ENCODE measurements around the gene LIM2. TPM values are rescaled to one million over a fixed set of nuclear protein-coding genes. Genes with fewer than 3 reads are reported as not detected.
"Not testable (repeated sequence)": the region's sequence is repeated elsewhere in the genome, so short reads cannot be mapped to it uniquely, and the experiment has no call there.

LIM2 gene
- total and polyA plus RNA-seq, 2 donors (not counting 1 experiment from before 2014, with no cell fraction given), result not detected

DNA sequence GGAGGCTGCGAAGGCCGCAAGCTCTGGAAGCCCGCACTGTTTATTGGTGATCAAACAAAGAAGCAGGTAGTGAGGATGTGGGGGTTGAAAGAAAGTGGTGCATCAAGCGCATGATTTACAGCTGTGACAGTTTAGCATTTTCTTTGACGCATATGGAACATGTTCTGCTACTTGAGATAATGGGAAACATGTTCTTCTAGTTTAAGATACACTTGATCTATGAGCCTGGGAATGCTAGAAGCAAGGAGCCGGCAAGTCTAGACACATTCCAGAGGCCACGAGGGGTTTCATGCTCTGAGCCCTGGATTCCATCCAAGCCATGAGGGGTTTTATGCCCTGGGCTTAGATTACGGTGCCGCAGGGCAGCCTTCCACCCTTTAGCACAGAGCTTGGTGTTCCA lies 9.7 kb upstream of the LIM2 start:
- H3K27me3 Mint-ChIP-seq; H3K4me2 ChIP-seq (replicated peaks; ENCODE audit: low read depth, low read length, poor library complexity, severe bottlenecking); H3K79me2 ChIP-seq (ENCODE audit: control insufficient read depth, insufficient read depth, low read length); H2AFZ ChIP-seq (ENCODE audit: insufficient read depth, low read depth, low read length, poor library complexity, severe bottlenecking); ATAC-seq (ENCODE audit: low read depth); H3K9me3 Mint-ChIP-seq (ENCODE audit: insufficient read depth); H3K27me3 ChIP-seq (replicated peaks in 1 of 4; ENCODE audit: control extremely low read depth in 1 of 4, control insufficient read depth in 3 of 4, insufficient read depth in 4 of 4, low read length in 3 of 4); H3K4me3 ChIP-seq (ENCODE audit: control extremely low read depth in 1 of 5, extremely low read depth in 1 of 5, insufficient read depth in 1 of 5, low read depth in 2 of 5, low read length in 4 of 5); H4K20me1 ChIP-seq (ENCODE audit: control insufficient read depth, insufficient read depth, low read length, poor library complexity, severe bottlenecking); intact Hi-C loops (cut with micrococcal nuclease); DNase-seq; H3K27ac ChIP-seq (ENCODE audit: low read length in 2 of 2); POLR2A ChIA-PET; H3K4me3 Mint-ChIP-seq; H3K9ac ChIP-seq (ENCODE audit: low read length); H3K36me3 ChIP-seq (replicated peaks in 1 of 2; ENCODE audit: control extremely low read depth in 1 of 2, control insufficient read depth in 1 of 2, extremely low read depth in 1 of 2, insufficient read depth in 2 of 2, low read length in 1 of 2): not testable (repeated sequence)
- Histone ChIP-seq H3K4me1 (ENCODE audit: control insufficient read depth in 2 of 2, insufficient read depth in 2 of 2, low read length in 2 of 2) (peaks cover 14 to 22% of the 10 kb centered on the region in 2 donors), H3K9me3 (ENCODE audit: control extremely low read depth in 1 of 3, control insufficient read depth in 2 of 3, insufficient read depth in 1 of 3, low read length in 2 of 3) (peaks cover 2 to 14% (median 11%) of the 10 kb centered on the region in 3 donors)
- H3K27ac Mint-ChIP-seq, result peak overlapping the region; percentile 6
- 96% methylated on average over 9 of the region's 9 CpGs for WGBS (ENCODE audit: insufficient coverage)
- CTCF ChIA-PET, result interaction anchor here (1.0 to 9.2 kb wide), 10 partner anchors 9 to 264 kb away, joined by 3 to 98 read pairs (median 9); partner anchors contain the start of gene SIGLEC10
- peaks cover 24% of the 10 kb centered on the region for H3K4me1 Mint-ChIP-seq

- peaks cover 0 to 6% (median 0%) of the 10 kb centered on the region in 3 donors for H3K9me3 ChIP-seq (ENCODE audit: control extremely low read depth in 1 of 3, control insufficient read depth in 2 of 3, insufficient read depth in 1 of 3, low read length in 2 of 3)
- H3K79me2 ChIP-seq (ENCODE audit: control insufficient read depth, insufficient read depth, low read length), result no peaks in the 10 kb centered on the region
- H3K27me3 Mint-ChIP-seq, result no peaks in the 10 kb centered on the region
- H3K27me3 ChIP-seq (replicated peaks in 1 of 4; ENCODE audit: control extremely low read depth in 1 of 4, control insufficient read depth in 3 of 4, insufficient read depth in 4 of 4, low read length in 3 of 4), result no peaks in the 10 kb centered on the region
- peak overlapping the region; percentile 10 for H3K4me3 Mint-ChIP-seq
- no peak overlapping the region for H3K4me2 ChIP-seq (replicated peaks; ENCODE audit: low read depth, low read length, poor library complexity, severe bottlenecking)
- CTCF ChIA-PET, result interaction anchor here (0.7 to 9.2 kb wide), 8 partner anchors 11 to 259 kb away, joined by 3 to 98 read pairs (median 11); partner anchors contain the start of genes CLDND2, SIGLEC10 and VSIG10L
- no peak for ATAC-seq (ENCODE audit: low read depth)
- H3K27ac Mint-ChIP-seq, result no peak overlapping the region
- no peak overlapping the region for H3K9ac ChIP-seq (ENCODE audit: low read length)
- H3K36me3 ChIP-seq (replicated peaks in 1 of 2; ENCODE audit: control extremely low read depth in 1 of 2, control insufficient read depth in 1 of 2, extremely low read depth in 1 of 2, insufficient read depth in 2 of 2, low read length in 1 of 2), result no peaks in the 10 kb centered on the region
- H2AFZ ChIP-seq (ENCODE audit: insufficient read depth, low read depth, low read length, poor library complexity, severe bottlenecking), result no peak overlapping the region
- peaks cover 14 to 22% of the 10 kb centered on the region in 2 donors for H3K4me1 ChIP-seq (ENCODE audit: control insufficient read depth in 2 of 2, insufficient read depth in 2 of 2, low read length in 2 of 2)
- H3K27ac ChIP-seq (ENCODE audit: low read length in 2 of 2), result no peak overlapping the region
- no peaks in the 10 kb centered on the region for H3K9me3 Mint-ChIP-seq (ENCODE audit: insufficient read depth)
- intact Hi-C loops (cut with micrococcal nuclease), result no loop called here
- POLR2A ChIA-PET, result interaction anchor here (1.1 to 2.8 kb wide), 2 partner anchors 45 to 56 kb away, joined by 3 to 11 read pairs; no protein-coding TSS in a partner anchor
- no peak for DNase-seq
- no CpG with 5 or more reads among the region's 2 CpGs for WGBS (ENCODE audit: insufficient coverage)
- no peak overlapping the region for H3K4me3 ChIP-seq (ENCODE audit: control extremely low read depth in 1 of 5, extremely low read depth in 1 of 5, insufficient read depth in 1 of 5, low read depth in 2 of 5, low read length in 4 of 5)
- H4K20me1 ChIP-seq (ENCODE audit: control insufficient read depth, insufficient read depth, low read length, poor library complexity, severe bottlenecking), result no peaks in the 10 kb centered on the region
- TF ChIP-seq CTCF (IDR thresholded peaks at IDR 0.05), result no peak
- no peak for TF ChIP-seq EZH2 (IDR thresholded peaks at IDR 0.05; ENCODE audit: borderline replicate concordance, insufficient read depth, low read depth, low read length, poor library complexity, severe bottlenecking)
- peaks cover 26% of the 10 kb centered on the region for H3K4me1 Mint-ChIP-seq
These were observed 8.4 kb upstream of the LIM2 start for GRCh38 chr19:51396175-51396574.

Data from B cell (primary cell).